Activated CD4-positive, alpha-beta T cell treated with anti-CD3 and anti-CD28 coated beads, Interleukin-2, amount 10 ng/mL, durations not matched to agents 7 days and 5 days (primary cell): ENCODE measurements around the gene EXOC3L1. TPM values are rescaled to one million over a fixed set of nuclear protein-coding genes. Genes with fewer than 3 reads are reported as not detected.

ENCODE experiments used
- CTCF ChIA-PET: fragments of 350-600 bp; sonication (Branson Sonifier 250); formaldehyde crosslinking; loops from one replicate; lab custom pipeline; 2021; ENCODE audit warnings: antibody characterized with exemption; lab: Charles Lee
- POLR2A ChIA-PET: fragments of 350-600 bp; sonication (Branson Sonifier 250); formaldehyde crosslinking; loops from one replicate; lab custom pipeline; 2021; ENCODE audit warnings: antibody characterized with exemption; lab: Charles Lee
- DNase-seq: peaks from one replicate; pipeline ENCODE4 v3.0.0-alpha.2; 2020
- H3K27ac Mint-ChIP-seq: one replicate; pipeline ENCODE4 v1.8.0; 2021; ENCODE audit warnings: mild to moderate bottlenecking, moderate library complexity, mixed read lengths
- H3K27me3 Mint-ChIP-seq: one replicate; pipeline ENCODE4 v1.8.0; 2021; ENCODE audit warnings: mixed read lengths
- H3K36me3 Mint-ChIP-seq: one replicate; pipeline ENCODE4 v1.8.0; 2021; ENCODE audit warnings: low read depth, mixed read lengths
- H3K4me1 Mint-ChIP-seq: one replicate; pipeline ENCODE4 v1.8.0; 2021; ENCODE audit warnings: mixed read lengths
- H3K4me3 Mint-ChIP-seq: one replicate; pipeline ENCODE4 v1.8.0; 2021; ENCODE audit warnings: mild to moderate bottlenecking, moderate library complexity, mixed read lengths
- H3K9me3 Mint-ChIP-seq: one replicate; pipeline ENCODE4 v1.8.0; 2021; ENCODE audit warnings: mixed read lengths
- total RNA-seq, 2 experiments: library from RNA; stranded (reverse); gene quantifications; one replicate each; pipeline ENCODE4 v1.2.3, GENCODE V29; 2021

The EXOC3L1 gene
- total RNA-seq, 2 experiments from 2014 or later = not detected

- CTCF ChIA-PET = interaction anchor here (0.6 to 5.7 kb wide), 10 partner anchors 8 to 219 kb away, joined by 3 to 30 read pairs (median 6); partner anchors contain the start of genes NOL3 and TMEM208
- H3K9me3 Mint-ChIP-seq = no peaks in the 10 kb centered on the region
- peak; percentile 98 for DNase-seq
- no peak within 1 kb of the TSS for H3K27ac Mint-ChIP-seq
- peak within 1 kb of the TSS; percentile 79 for H3K4me3 Mint-ChIP-seq
- no peaks in the 10 kb centered on the region for H3K36me3 Mint-ChIP-seq
- POLR2A ChIA-PET = no interaction called here
- H3K4me1 Mint-ChIP-seq = peaks cover 25% of the 10 kb centered on the region
- peaks cover 7% of the 10 kb centered on the region for H3K27me3 Mint-ChIP-seq
These were observed 6.1 kb downstream of the EXOC3L1 start, which contains the start of gene MATCAP1 for GRCh38 chr16:67183627-67184452. MATCAP1 (minus strand) TSS chr16:67183963; CDS start chr16:67180610, 3,353 bp downstream.

- H3K27ac Mint-ChIP-seq = no peak overlapping the region
- no peaks in the 10 kb centered on the region for H3K36me3 Mint-ChIP-seq
- H3K27me3 Mint-ChIP-seq = peaks cover 9% of the 10 kb centered on the region
- DNase-seq = no peak
- no peaks in the 10 kb centered on the region for H3K9me3 Mint-ChIP-seq
- ChIA-PET CTCF (interaction anchor here (0.6 to 5.7 kb wide), 7 partner anchors 13 to 229 kb away, joined by 3 to 30 read pairs (median 4); partner anchors contain the start of genes NOL3 and TMEM208), POLR2A (no interaction called here)
- no peak overlapping the region for H3K4me3 Mint-ChIP-seq
- peaks cover 30% of the 10 kb centered on the region for H3K4me1 Mint-ChIP-seq
These were observed 6.7 kb downstream of the EXOC3L1 start for GRCh38 chr16:67183284-67183626.

GRCh38 chr16:67182288-67182687, 7.6 kb downstream of the EXOC3L1 start:
- DNase-seq = no peak
- no peak overlapping the region for H3K27ac Mint-ChIP-seq
- no peaks in the 10 kb centered on the region for H3K9me3 Mint-ChIP-seq
- H3K36me3 Mint-ChIP-seq = peaks cover 3% of the 10 kb centered on the region
- CTCF ChIA-PET = interaction anchor here (0.6 to 5.7 kb wide), 6 partner anchors 12 to 237 kb away, joined by 3 to 30 read pairs (median 4); partner anchors contain the start of gene NOL3
- peaks cover 14% of the 10 kb centered on the region for H3K27me3 Mint-ChIP-seq
- POLR2A ChIA-PET = interaction anchor here (0.7 kb wide), 1 partner anchor 11 kb away, joined by 3 read pairs; the partner anchor contains the start of gene NOL3
- peaks cover 38% of the 10 kb centered on the region for H3K4me1 Mint-ChIP-seq
- H3K4me3 Mint-ChIP-seq = no peak overlapping the region

- no peak overlapping the region for H3K27ac Mint-ChIP-seq
- H3K27me3 Mint-ChIP-seq = peaks cover 14% of the 10 kb centered on the region
- peaks cover 43% of the 10 kb centered on the region for H3K4me1 Mint-ChIP-seq
- ChIA-PET POLR2A (no interaction called here), CTCF (interaction anchor here (0.6 to 5.7 kb wide), 8 partner anchors 10 to 236 kb away, joined by 3 to 30 read pairs (median 3); partner anchors contain the start of gene HSF4)
- no peak overlapping the region for H3K4me3 Mint-ChIP-seq
- DNase-seq = no peak
- peaks cover 3% of the 10 kb centered on the region for H3K36me3 Mint-ChIP-seq
- no peaks in the 10 kb centered on the region for H3K9me3 Mint-ChIP-seq
These were observed 8.6 kb downstream of the EXOC3L1 start for GRCh38 chr16:67181346-67181745.

GRCh38 chr16:67180166-67180565, 9.8 kb downstream of the EXOC3L1 start:
- Mint-ChIP-seq H3K27me3 (peaks cover 10% of the 10 kb centered on the region), H3K36me3 (peaks cover 3% of the 10 kb centered on the region), H3K9me3 (no peaks in the 10 kb centered on the region), H3K4me1 (peaks cover 37% of the 10 kb centered on the region), H3K27ac (no peak overlapping the region), H3K4me3 (no peak overlapping the region)
- DNase-seq = no peak
- POLR2A ChIA-PET = no interaction called here
- CTCF ChIA-PET = interaction anchor here (1.1 to 5.7 kb wide), 3 partner anchors 18 to 254 kb away, joined by 3 to 30 read pairs (median 3); partner anchors contain the start of gene RRAD

GRCh38 chr16:67179421-67180080, 10.4 kb downstream of the EXOC3L1 start:
- DNase-seq = no peak
- Mint-ChIP-seq H3K27ac (no peak overlapping the region), H3K27me3 (peaks cover 9% of the 10 kb centered on the region), H3K36me3 (peaks cover 3% of the 10 kb centered on the region), H3K9me3 (no peaks in the 10 kb centered on the region), H3K4me1 (peaks cover 34% of the 10 kb centered on the region), H3K4me3 (no peak overlapping the region)
- POLR2A ChIA-PET = no interaction called here
- CTCF ChIA-PET = interaction anchor here (0.7 to 1.1 kb wide), 2 partner anchors 13 to 254 kb away, joined by 3 read pairs; partner anchors contain the start of gene RRAD

- POLR2A ChIA-PET = no interaction called here
- no peak overlapping the region for H3K27ac Mint-ChIP-seq
These were observed 11.9 kb downstream of the EXOC3L1 start for GRCh38 chr16:67177743-67178699.

GRCh38 chr16:67176662-67177061, 13.3 kb downstream of the EXOC3L1 start:
- DNase-seq = no peak
- H3K4me1 Mint-ChIP-seq = peaks cover 50% of the 10 kb centered on the region
- ChIA-PET POLR2A (no interaction called here), CTCF (interaction anchor here (0.7 to 11.2 kb wide), 10 partner anchors 8 to 223 kb away, joined by 3 to 137 read pairs (median 6); partner anchors contain the start of genes FBXL8, HSF4, MATCAP1 and TRADD)
- no peak overlapping the region for H3K4me3 Mint-ChIP-seq
- no peak overlapping the region for H3K27ac Mint-ChIP-seq
- peaks cover 28% of the 10 kb centered on the region for H3K27me3 Mint-ChIP-seq
- no peaks in the 10 kb centered on the region for H3K9me3 Mint-ChIP-seq
- H3K36me3 Mint-ChIP-seq = peaks cover 8% of the 10 kb centered on the region

More at GRCh38 chr16:67177743-67178699, 11.9 kb downstream of the EXOC3L1 start:
- Mint-ChIP-seq H3K4me1 (peaks cover 44% of the 10 kb centered on the region), H3K4me3 (peak overlapping the region; percentile 52), H3K36me3 (peaks cover 6% of the 10 kb centered on the region), H3K9me3 (no peaks in the 10 kb centered on the region), H3K27me3 (peaks cover 20% of the 10 kb centered on the region)
- DNase-seq = peak; percentile 67
- CTCF ChIA-PET = interaction anchor here (0.6 to 11.2 kb wide), 8 partner anchors 7 to 224 kb away, joined by 3 to 137 read pairs (median 6); partner anchors contain the start of genes FBXL8, HSF4, MATCAP1 and TRADD

GRCh38 chr16:67174706-67175231, 15.2 kb downstream of the EXOC3L1 start:
- no peak for DNase-seq
- POLR2A ChIA-PET = no interaction called here
- Mint-ChIP-seq H3K9me3 (no peaks in the 10 kb centered on the region), H3K4me1 (peaks cover 64% of the 10 kb centered on the region), H3K27me3 (peaks cover 43% of the 10 kb centered on the region), H3K36me3 (peaks cover 8% of the 10 kb centered on the region), H3K27ac (no peak overlapping the region), H3K4me3 (no peak overlapping the region)
- CTCF ChIA-PET = interaction anchor here (1.3 to 11.2 kb wide), 13 partner anchors 10 to 279 kb away, joined by 3 to 137 read pairs (median 6); partner anchors contain the start of genes CES3, FBXL8, HSF4 and MATCAP1

GRCh38 chr16:67173808-67174705, 15.9 kb downstream of the EXOC3L1 start:
- Mint-ChIP-seq H3K27ac (peak overlapping the region; percentile 71), H3K4me3 (peak overlapping the region; percentile 73), H3K9me3 (no peaks in the 10 kb centered on the region), H3K27me3 (peaks cover 44% of the 10 kb centered on the region), H3K36me3 (peaks cover 8% of the 10 kb centered on the region), H3K4me1 (peaks cover 60% of the 10 kb centered on the region)
- POLR2A ChIA-PET = no interaction called here
- DNase-seq = peak; percentile 73
- CTCF ChIA-PET = interaction anchor here (0.6 to 11.2 kb wide), 16 partner anchors 9 to 312 kb away, joined by 3 to 137 read pairs (median 4); partner anchors contain the start of genes CES3, FBXL8, MATCAP1 and TRADD
